SK-N-SH treated with all-trans-retinoic acid at 6 μM for 48 hours (cell line): ENCODE measurements around the gene SERHL2.

ENCODE experiments used
- ARNTL ChIP-seq: fragments of 450-650 bp; formaldehyde crosslinking; IDR thresholded peaks from 2 replicates; pipeline ENCODE4 v1.5.0; 2020; ENCODE audit warnings: low read depth, mild to moderate bottlenecking, moderate library complexity, borderline replicate concordance
- BACH2 ChIP-seq: fragments of 250-450 bp; sonication (Bioruptor Pico); IDR thresholded peaks from 2 replicates; pipeline ENCODE4 v1.9.0; 2021; ENCODE audit warnings: mild to moderate bottlenecking, borderline replicate concordance
- GLIS3 ChIP-seq: fragments of 250-450 bp; sonication (Bioruptor Pico); IDR thresholded peaks from 2 replicates; pipeline ENCODE4 v1.5.0; 2020; ENCODE audit warnings: mild to moderate bottlenecking, moderate library complexity
- ISL1 ChIP-seq: fragments of 250-450 bp; sonication (Bioruptor Pico); IDR thresholded peaks from 2 replicates; pipeline ENCODE4 v2.1.2; 2022; ENCODE audit warnings: mild to moderate bottlenecking, moderate library complexity
- POU6F1 ChIP-seq: fragments of 250-450 bp; sonication (Bioruptor Pico); IDR thresholded peaks from 2 replicates; pipeline ENCODE4 v1.8.0; 2021; ENCODE audit warnings: low read depth, mild to moderate bottlenecking, moderate library complexity, borderline replicate concordance
- RARB ChIP-seq: fragments of 250-450 bp; sonication (Bioruptor Pico); IDR thresholded peaks from 2 replicates; pipeline ENCODE4 v1.8.0; 2021; ENCODE audit warnings: mild to moderate bottlenecking, moderate library complexity
- ZFP3 ChIP-seq: fragments of 250-450 bp; sonication (Bioruptor Pico); IDR thresholded peaks from 2 replicates; pipeline ENCODE4 v1.5.0; 2020; ENCODE audit warnings: mild to moderate bottlenecking, moderate library complexity
- ZFP30 ChIP-seq: fragments of 450-650 bp; formaldehyde crosslinking; IDR thresholded peaks from 2 replicates; pipeline ENCODE4 v1.5.0; 2022; ENCODE audit warnings: mild to moderate bottlenecking, moderate library complexity
- ZNF70 ChIP-seq: fragments of 450-650 bp; formaldehyde crosslinking; IDR thresholded peaks from 2 replicates; pipeline ENCODE4 v1.5.0; 2020; ENCODE audit warnings: mild to moderate bottlenecking, moderate library complexity
- ZNF8 ChIP-seq: fragments of 450-650 bp; formaldehyde crosslinking; IDR thresholded peaks from 2 replicates; pipeline ENCODE4 v1.5.0; 2020; ENCODE audit warnings: mild to moderate bottlenecking, moderate library complexity
- TF ChIP-seq, protein P1 (sequence below): fragments of 250-450 bp; sonication (Bioruptor Pico); IDR thresholded peaks from 2 replicates; pipeline ENCODE4 v1.5.1; 2020; ENCODE audit warnings: low read depth, mild to moderate bottlenecking, moderate library complexity

DNA sequence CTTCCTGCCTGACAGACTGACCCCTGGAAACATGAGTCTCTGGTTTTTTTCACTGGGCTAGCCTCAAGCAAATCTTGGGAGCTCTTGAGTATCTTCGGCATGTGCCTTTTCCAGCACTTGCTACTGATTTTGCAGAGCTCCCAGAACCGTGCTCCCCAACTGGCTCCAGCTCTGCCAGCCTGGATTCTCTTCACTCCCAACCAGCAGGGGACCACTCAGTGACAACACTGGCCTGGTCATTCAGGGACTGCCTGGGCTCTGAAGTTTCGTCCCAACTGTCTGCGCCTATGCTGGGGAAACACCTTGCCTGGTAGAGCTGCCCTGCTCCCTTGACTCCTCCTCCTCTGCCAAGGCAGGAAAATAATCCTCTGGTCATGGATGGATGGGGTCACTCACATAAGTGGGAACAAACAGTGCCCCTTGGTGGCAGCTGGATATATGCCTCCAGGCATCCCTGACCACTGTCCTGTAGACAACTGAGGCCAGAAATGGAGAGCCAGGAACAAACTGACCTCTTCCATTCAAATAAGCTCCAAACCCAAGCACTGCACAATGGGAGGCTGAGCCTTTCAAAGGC, 30.7 kb downstream of the SERHL2 start:
- no peak for TF ChIP-seq ZFP30 (CRISPR knock-in tag)
- no peak for TF ChIP-seq ISL1 (CRISPR knock-in tag)
- TF ChIP-seq RARB (CRISPR knock-in tag) = no peak
- no peak for TF ChIP-seq GLIS3 (CRISPR knock-in tag)
- TF ChIP-seq BACH2 (CRISPR knock-in tag) = no peak
- no peak for TF ChIP-seq ZFP3
- TF ChIP-seq, protein P1, sequence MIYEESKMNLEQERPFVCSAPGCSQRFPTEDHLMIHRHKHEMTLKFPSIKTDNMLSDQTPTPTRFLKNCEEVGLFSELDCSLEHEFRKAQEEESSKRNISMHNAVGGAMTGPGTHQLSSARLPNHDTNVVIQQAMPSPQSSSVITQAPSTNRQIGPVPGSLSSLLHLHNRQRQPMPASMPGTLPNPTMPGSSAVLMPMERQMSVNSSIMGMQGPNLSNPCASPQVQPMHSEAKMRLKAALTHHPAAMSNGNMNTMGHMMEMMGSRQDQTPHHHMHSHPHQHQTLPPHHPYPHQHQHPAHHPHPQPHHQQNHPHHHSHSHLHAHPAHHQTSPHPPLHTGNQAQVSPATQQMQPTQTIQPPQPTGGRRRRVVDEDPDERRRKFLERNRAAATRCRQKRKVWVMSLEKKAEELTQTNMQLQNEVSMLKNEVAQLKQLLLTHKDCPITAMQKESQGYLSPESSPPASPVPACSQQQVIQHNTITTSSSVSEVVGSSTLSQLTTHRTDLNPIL (CRISPR knock-in tag) = no peak
- TF ChIP-seq POU6F1 (CRISPR knock-in tag) = no peak
- no peak for TF ChIP-seq ZNF70 (CRISPR knock-in tag)
- TF ChIP-seq ZNF8 (CRISPR knock-in tag) = no peak
- TF ChIP-seq ARNTL (CRISPR knock-in tag) = no peak
